Kidney epithelial cell (primary cell): ENCODE results near the gene PRKCA. TPM values are rescaled to one million over a fixed set of nuclear protein-coding genes. Genes with fewer than 3 reads are reported as not detected.

ENCODE experiments used
- DNase-seq: peaks from one replicate; pipeline ENCODE4 v3.0.0-alpha.2; 2010; ENCODE audit warnings: low read depth
- H3K27me3 ChIP-seq: 2 replicates; pipeline ENCODE4 v1.6.0; 2011; ENCODE audit warnings: low read length; ENCODE audit not compliant: control insufficient read depth, insufficient read depth
- H3K36me3 ChIP-seq: 2 replicates; pipeline ENCODE4 v1.5.1; 2011; ENCODE audit warnings: low read length; ENCODE audit not compliant: control insufficient read depth, insufficient read depth
- H3K4me3 ChIP-seq: 2 replicates; pipeline ENCODE4 v1.5.1; 2011; ENCODE audit warnings: low read depth, mild to moderate bottlenecking, control low read depth, low read length
- CTCF ChIP-seq: IDR thresholded peaks from 2 replicates; pipeline ENCODE4 v1.5.1; 2011; ENCODE audit warnings: mild to moderate bottlenecking, moderate library complexity, low read length, control low read depth, inconsistent platforms; ENCODE audit not compliant: insufficient read depth, poor library complexity, severe bottlenecking
- total RNA-seq: library from RNA; depleted of rRNA; stranded (reverse); fragments of >200 nt; gene quantifications from 2 replicates; pipeline ENCODE4 v1.2.3, GENCODE V29; 2015

The PRKCA gene
- total RNA-seq, 1 donor from 2014 or later, result 5.7 TPM

- no peak overlapping the region for H3K4me3 ChIP-seq
- H3K36me3 ChIP-seq, result no peaks in the 10 kb centered on the region
- no peak for DNase-seq
- H3K27me3 ChIP-seq, result no peaks in the 10 kb centered on the region
- TF ChIP-seq CTCF, result no peak
These were observed 475.3 kb downstream of the PRKCA start for GRCh38 chr17:66777689-66778225.

GRCh38 chr17:66778531-66779236 lies 476.3 kb downstream of the PRKCA start:
- DNase-seq, result no peak
- H3K36me3 ChIP-seq, result no peaks in the 10 kb centered on the region
- TF ChIP-seq CTCF, result no peak
- H3K27me3 ChIP-seq, result no peaks in the 10 kb centered on the region
- H3K4me3 ChIP-seq, result no peak overlapping the region

- DNase-seq, result no peak
- Histone ChIP-seq H3K4me3 (no peak overlapping the region), H3K27me3 (no peaks in the 10 kb centered on the region), H3K36me3 (no peaks in the 10 kb centered on the region)
- no peak for TF ChIP-seq CTCF
These were observed 476.8 kb downstream of the PRKCA start for GRCh38 chr17:66779237-66779606.

- Histone ChIP-seq H3K4me3 (no peak overlapping the region), H3K36me3 (no peaks in the 10 kb centered on the region), H3K27me3 (no peaks in the 10 kb centered on the region)
- DNase-seq, result no peak
- no peak for TF ChIP-seq CTCF
These were observed 478.7 kb downstream of the PRKCA start for GRCh38 chr17:66781135-66781534.

GRCh38 chr17:66782851-66783250 lies 480.4 kb downstream of the PRKCA start:
- H3K27me3 ChIP-seq, result no peaks in the 10 kb centered on the region
- no peak overlapping the region for H3K4me3 ChIP-seq
- H3K36me3 ChIP-seq, result no peaks in the 10 kb centered on the region
- TF ChIP-seq CTCF, result no peak
- DNase-seq, result no peak
